Stomach (tissue), 9 donors: ENCODE data around the gene ELMO1. TPM values are rescaled to one million over a fixed set of nuclear protein-coding genes. Genes with fewer than 3 reads are reported as not detected.
A peak's percentile ranks its signal among the peaks of the same experiment; 100 is the strongest.

Experiments
- DNase-seq, 2 donors: peaks; one replicate each; pipeline versions ENCODE4 v3.0.0 to v3.0.0-alpha.2; 2013 to 2019
- H3K27ac ChIP-seq, 5 donors: fragments of 200-600 bp in 4 of 5; sonication (generic) in 4 of 5; one replicate each; pipeline ENCODE4 v1.5.1; 2013 to 2019; ENCODE audit warnings: mild to moderate bottlenecking in 1 of 5, moderate library complexity in 1 of 5
- H3K27me3 ChIP-seq, 3 donors: fragments of 200-600 bp; sonication (generic); one replicate each; pipeline ENCODE4 v1.5.1; 2017 to 2019; ENCODE audit warnings: mixed run types in 1 of 3
- H3K36me3 ChIP-seq, 4 donors: fragments of 200-600 bp; sonication (generic); 1 replicate in 3 of 4; 2 replicates in 1 of 4; pipeline ENCODE4 v1.5.1; 2016 to 2019
- H3K4me1 ChIP-seq, 4 donors: fragments of 200-600 bp; sonication (generic); one replicate each; pipeline ENCODE4 v1.5.1; 2016 to 2019
- H3K4me3 ChIP-seq, 4 donors: fragments of 200-600 bp; sonication (generic) in 3 of 4; one replicate each; pipeline ENCODE4 v1.5.1; 2016 to 2019; ENCODE audit warnings: mild to moderate bottlenecking in 1 of 4
- H3K9me3 ChIP-seq, 4 donors: fragments of 200-600 bp; sonication (generic); one replicate each; pipeline ENCODE4 v1.5.1; 2016 to 2019
- CTCF ChIP-seq, 7 experiments: fragments of 450-650 bp in 4 of 7; fragments of 200-600 bp in 3 of 7; sonication (generic) in 3 of 7; IDR thresholded peaks; one replicate each; pipeline ENCODE4 v1.5.1; 2016 to 2019; ENCODE audit warnings: antibody characterized with exemption in 7 of 7, control low read depth in 2 of 7, mild to moderate bottlenecking in 1 of 7
- EP300 ChIP-seq: sonication (generic); formaldehyde crosslinking; IDR thresholded peaks from one replicate; pipeline ENCODE4 v1.6.1; 2017; ENCODE audit warnings: antibody characterized with exemption
- POLR2A ChIP-seq, 4 donors: fragments of 450-650 bp; IDR thresholded peaks; one replicate each; pipeline ENCODE4 v1.6.1; 2016; ENCODE audit warnings: antibody characterized with exemption in 4 of 4, control low read depth in 2 of 4, mild to moderate bottlenecking in 1 of 4, moderate library complexity in 1 of 4
- POLR2AphosphoS5 ChIP-seq, 3 donors: sonication (generic); formaldehyde crosslinking; IDR thresholded peaks; one replicate each; pipeline ENCODE4 v1.6.1; 2016; ENCODE audit warnings: antibody characterized with exemption in 3 of 3
- WGBS, 5 donors: extraction: QIAGEN DNeasy Blood & Tissue Kit in 3 of 5; methylation state at CpG; one replicate each; pipeline versions ENCODE4 v1.1.5 to v1.1.7; 2013 to 2018; 5-methylcytosine and 5-hydroxymethylcytosine counted together
- intact Hi-C: fragments of 100-400 bp; cut with DNase I; formaldehyde crosslinking; loops from one replicate; pipeline ENCODE4 v1.15.1; 2023; ENCODE audit warnings: low total_unique reads
- polyA plus RNA-seq, 3 donors: library from polyadenylated mRNA; stranded (reverse); fragments of 200-250 nt; gene quantifications; one replicate each; pipeline ENCODE4 v1.2.3, GENCODE V29; 2013
- total RNA-seq, 5 donors: library from RNA; depleted of rRNA; stranded (reverse); fragments of >200 nt; gene quantifications; one replicate each; pipeline versions ENCODE4 v1.1.0 to v1.2.3, GENCODE V29; 2014 to 2016
- donor health status: healthy with polysubstance abuse.
- donor health status: Bipolar disorder and iron deficiency.
- donor health status: healthy.

Gene ELMO1
- total and polyA plus RNA-seq, 8 donors, result 4.1 to 117 (median 44.8) TPM

- no peak overlapping the region for H3K4me3 ChIP-seq
- H3K27me3 ChIP-seq, result no peaks in the 10 kb centered on the region
- intact Hi-C loops, result no loop called here
- no peak for TF ChIP-seq POLR2A (IDR thresholded peaks at IDR 0.05)
- no peaks in the 10 kb centered on the region for H3K36me3 ChIP-seq
- DNase-seq, result no peak
- 72 to 78% (median 74%) methylated on average over 3 of the region's 3 CpGs for WGBS, 5 donors
- H3K27ac ChIP-seq, result no peak overlapping the region
- peaks cover 0 to 6% (median 0%) of the 10 kb centered on the region in 4 donors for H3K4me1 ChIP-seq
- H3K9me3 ChIP-seq, result peaks cover 0 to 6% (median 0%) of the 10 kb centered on the region in 4 donors
Observed at GRCh38 chr7:37304921-37305320, 143.7 kb downstream of the ELMO1 start.

GRCh38 chr7:37297546-37297945, 151.1 kb downstream of the ELMO1 start:
- TF ChIP-seq POLR2A (IDR thresholded peaks at IDR 0.05), result no peak
- TF ChIP-seq POLR2AphosphoS5 (IDR thresholded peaks at IDR 0.05), result peak in 1 of 3 donors; percentile 10
- TF ChIP-seq CTCF (IDR thresholded peaks at IDR 0.05), result no peak
- no peak for TF ChIP-seq EP300
- no peak for DNase-seq

GRCh38 chr7:37295401-37295800, 153.3 kb downstream of the ELMO1 start:
- WGBS, 5 donors, result 31 to 52% (median 49%) methylated on average over 1 of the region's 1 CpG
- TF ChIP-seq POLR2AphosphoS5 (IDR thresholded peaks at IDR 0.05), result no peak
- TF ChIP-seq CTCF (IDR thresholded peaks at IDR 0.05), result no peak
- no peak for TF ChIP-seq POLR2A (IDR thresholded peaks at IDR 0.05)
- TF ChIP-seq EP300, result no peak
- no peak overlapping the region for H3K27ac ChIP-seq
- intact Hi-C loops, result no loop called here
- H3K27me3 ChIP-seq, result no peaks in the 10 kb centered on the region
- H3K4me3 ChIP-seq, result no peak overlapping the region
- no peaks in the 10 kb centered on the region for H3K36me3 ChIP-seq
- no peaks in the 10 kb centered on the region for H3K4me1 ChIP-seq
- no peak for DNase-seq
- H3K9me3 ChIP-seq, result no peaks in the 10 kb centered on the region

More at GRCh38 chr7:37297546-37297945, 151.1 kb downstream of the ELMO1 start:
- no peaks in the 10 kb centered on the region for H3K4me1 ChIP-seq
- H3K27ac ChIP-seq, result no peak overlapping the region
- H3K27me3 ChIP-seq, result no peaks in the 10 kb centered on the region
- peaks cover 0 to 6% (median 0%) of the 10 kb centered on the region in 4 donors for H3K9me3 ChIP-seq
- no peaks in the 10 kb centered on the region for H3K36me3 ChIP-seq
- intact Hi-C loops, result no loop called here
- H3K4me3 ChIP-seq, result no peak overlapping the region

- no peak for DNase-seq
- H3K36me3 ChIP-seq, result no peaks in the 10 kb centered on the region
- intact Hi-C loops, result no loop called here
- no peak overlapping the region for H3K4me3 ChIP-seq
- peaks cover 7 to 21% (median 13%) of the 10 kb centered on the region in 4 donors for H3K4me1 ChIP-seq
- peak overlapping the region in 1 of 5 donors; percentile 9 for H3K27ac ChIP-seq
- no peak for TF ChIP-seq POLR2A (IDR thresholded peaks at IDR 0.05)
- TF ChIP-seq CTCF (IDR thresholded peaks at IDR 0.05), result no peak
- no peak for TF ChIP-seq EP300
- TF ChIP-seq POLR2AphosphoS5 (IDR thresholded peaks at IDR 0.05), result no peak
- H3K9me3 ChIP-seq, result no peaks in the 10 kb centered on the region
- no peaks in the 10 kb centered on the region for H3K27me3 ChIP-seq
Observed at GRCh38 chr7:37290731-37291130, 157.9 kb downstream of the ELMO1 start.

GRCh38 chr7:37289781-37290180, 158.9 kb downstream of the ELMO1 start:
- H3K4me1 ChIP-seq, result peaks cover 7 to 31% (median 18%) of the 10 kb centered on the region in 4 donors
- no peak for TF ChIP-seq CTCF (IDR thresholded peaks at IDR 0.05)
- TF ChIP-seq EP300, result no peak
- no peak for TF ChIP-seq POLR2A (IDR thresholded peaks at IDR 0.05)
- TF ChIP-seq POLR2AphosphoS5 (IDR thresholded peaks at IDR 0.05), result no peak
- no peaks in the 10 kb centered on the region for H3K27me3 ChIP-seq
- intact Hi-C loops, result no loop called here
- no peaks in the 10 kb centered on the region for H3K36me3 ChIP-seq
- no peak overlapping the region for H3K27ac ChIP-seq
- no peaks in the 10 kb centered on the region for H3K9me3 ChIP-seq
- WGBS, 5 donors, result 61 to 88% (median 80%) methylated on average over 1 of the region's 1 CpG
- no peak for DNase-seq
- H3K4me3 ChIP-seq, result no peak overlapping the region
